ENCODE data around the gene COL4A2.

- no peak for TF ChIP-seq CTCF (IDR thresholded peaks at IDR 0.05)
- peak; percentile 69 for TF ChIP-seq POLR2A (IDR thresholded peaks at IDR 0.05)
- no peak for TF ChIP-seq EP300 (IDR thresholded peaks at IDR 0.05; ENCODE audit: low read depth)
- peak; percentile 85 to 94 (median 93) for TF ChIP-seq POLR2AphosphoS5 (IDR thresholded peaks at IDR 0.05)
These were observed at the start of gene COL4A2, which contains the start of gene COL4A1 for GRCh38 chr13:110306960-110307766.

Data from transverse colon (tissue), 4 donors.